IMR-90 (cell line): ENCODE results near the gene PLXNB1. TPM values are rescaled to one million over a fixed set of nuclear protein-coding genes. Genes with fewer than 3 reads are reported as not detected.

Source experiments
- ATAC-seq: fragments of 200-7000 bp; cut with Tn5 transposase; 2 replicates; pipeline ENCODE4 v1.9.1; 2020; ENCODE audit warnings: low read depth, mild to moderate bottlenecking, moderate library complexity
- BruUV-seq: library from RNA; stranded (reverse); fragments of 400-500 nt; replicated peaks from 2 replicates; lab custom pipeline; 2021; lab: Mats Ljungman, UMichigan
- CTCF ChIA-PET: fragments of 300-600 bp; formaldehyde crosslinking; extraction: SDS; loops from one replicate; lab custom pipeline; 2021; ENCODE audit warnings: antibody characterized with exemption; lab: Yijun Ruan, JAX
- POLR2A ChIA-PET: fragments of 300-600 bp; sonication (Branson Sonifier 250); formaldehyde crosslinking; loops from one replicate; lab custom pipeline; 2022; ENCODE audit warnings: antibody characterized with exemption; ENCODE audit not compliant: unreplicated experiment; lab: Charles Lee
- DNase-seq: peaks from one replicate; pipeline ENCODE4 v3.0.0; 2013
- H2AFZ ChIP-seq: replicated peaks from 2 replicates; pipeline ENCODE3; 2013; ENCODE audit warnings: low read length, mild to moderate bottlenecking; ENCODE audit not compliant: poor library complexity
- H2AK5ac ChIP-seq: 2 replicates; pipeline ENCODE4 v1.6.1; 2013; ENCODE audit warnings: low read depth, low read length, inconsistent platforms
- H2AK9ac ChIP-seq: replicated peaks from 2 replicates; pipeline ENCODE3; 2013; ENCODE audit warnings: mild to moderate bottlenecking, low read depth, low read length, moderate library complexity; ENCODE audit not compliant: poor library complexity
- H2BK120ac ChIP-seq: 2 replicates; pipeline ENCODE4 v1.6.1; 2013; ENCODE audit warnings: low read depth, low read length, inconsistent platforms
- H2BK15ac ChIP-seq: 3 replicates; pipeline ENCODE4 v1.6.1; 2013; ENCODE audit warnings: low read depth, low read length, inconsistent platforms
- H2BK20ac ChIP-seq: 2 replicates; pipeline ENCODE4 v1.6.1; 2013; ENCODE audit warnings: low read depth, mild to moderate bottlenecking, inconsistent platforms, low read length, moderate library complexity
- H2BK5ac ChIP-seq: 2 replicates; pipeline ENCODE4 v1.6.1; 2013; ENCODE audit warnings: mild to moderate bottlenecking, low read depth, low read length, inconsistent platforms; ENCODE audit not compliant: poor library complexity, severe bottlenecking
- H3K14ac ChIP-seq: replicated peaks from 2 replicates; pipeline ENCODE4 v1.6.1; 2013; ENCODE audit warnings: low read depth, low read length, inconsistent platforms
- H3K18ac ChIP-seq: 2 replicates; pipeline ENCODE4 v1.6.1; 2013; ENCODE audit warnings: low read depth, low read length, control low read depth
- H3K23ac ChIP-seq: 2 replicates; pipeline ENCODE4 v1.6.1; 2013; ENCODE audit warnings: low read depth, low read length, inconsistent platforms
- H3K27ac ChIP-seq: 2 replicates; pipeline ENCODE4 v1.5.1; 2013; ENCODE audit warnings: mild to moderate bottlenecking, control low read depth, low read length; ENCODE audit not compliant: insufficient read depth
- H3K27me3 ChIP-seq: 2 replicates; pipeline ENCODE4 v1.6.1; 2013; ENCODE audit warnings: low read length; ENCODE audit not compliant: control insufficient read depth, insufficient read depth
- H3K36me3 ChIP-seq: 2 replicates; pipeline ENCODE4 v1.6.1; 2013; ENCODE audit warnings: low read length, mixed read lengths; ENCODE audit not compliant: control insufficient read depth, insufficient read depth
- H3K4ac ChIP-seq: 2 replicates; pipeline ENCODE4 v1.6.1; 2013; ENCODE audit warnings: low read depth, low read length, inconsistent platforms
- H3K4me1 ChIP-seq: 2 replicates; pipeline ENCODE4 v1.6.1; 2013; ENCODE audit warnings: low read length, mixed read lengths; ENCODE audit not compliant: control insufficient read depth, insufficient read depth
- H3K4me2 ChIP-seq: 2 replicates; pipeline ENCODE4 v1.6.1; 2013; ENCODE audit warnings: low read depth, mild to moderate bottlenecking, control low read depth, low read length, moderate library complexity
- H3K4me3 ChIP-seq: 2 replicates; pipeline ENCODE4 v1.5.1; 2013; ENCODE audit warnings: low read depth, mild to moderate bottlenecking, control low read depth, low read length, moderate library complexity; ENCODE audit not compliant: insufficient read depth
- H3K56ac ChIP-seq: 2 replicates; pipeline ENCODE4 v1.6.1; 2013; ENCODE audit warnings: low read length, inconsistent platforms; ENCODE audit not compliant: insufficient read depth; ENCODE audit errors: extremely low read depth
- H3K79me1 ChIP-seq, 2 experiments: 2 replicates each; pipeline ENCODE4 v1.6.1; 2013; ENCODE audit warnings: low read length in 2 of 2, inconsistent platforms in 1 of 2, low read depth in 1 of 2
- H3K9ac ChIP-seq: 2 replicates; pipeline ENCODE4 v1.6.1; 2013; ENCODE audit warnings: low read depth, low read length, control low read depth
- H3K9me1 ChIP-seq: 2 replicates; pipeline ENCODE4 v1.6.1; 2013; ENCODE audit warnings: low read length, inconsistent platforms; ENCODE audit not compliant: insufficient read depth
- H3K9me3 ChIP-seq: 2 replicates; pipeline ENCODE4 v1.6.1; 2013; ENCODE audit warnings: low read length; ENCODE audit not compliant: control insufficient read depth, insufficient read depth
- H4K20me1 ChIP-seq: 2 replicates; pipeline ENCODE4 v1.6.1; 2013; ENCODE audit warnings: low read length, inconsistent platforms; ENCODE audit not compliant: insufficient read depth
- H4K5ac ChIP-seq: 2 replicates; pipeline ENCODE4 v1.6.1; 2013; ENCODE audit warnings: mild to moderate bottlenecking, low read depth, low read length, control low read depth
- H4K8ac ChIP-seq, 2 experiments: 2 replicates each; pipeline ENCODE4 v1.6.1; 2013; ENCODE audit warnings: low read depth in 2 of 2, low read length in 2 of 2, control low read depth in 1 of 2, inconsistent platforms in 1 of 2
- H4K91ac ChIP-seq: 2 replicates; pipeline ENCODE4 v1.6.1; 2013; ENCODE audit warnings: low read depth, low read length, inconsistent platforms; ENCODE audit not compliant: insufficient read depth
- CEBPB ChIP-seq: IDR thresholded peaks from 2 replicates; pipeline ENCODE4 v1.6.1; 2012; ENCODE audit warnings: low read depth, low read length, improper control_type of control experiment
- CHD1 ChIP-seq: IDR thresholded peaks from 2 replicates; pipeline ENCODE4 v1.6.1; 2012; ENCODE audit warnings: low read depth, low read length, improper control_type of control experiment
- POLR2A ChIP-seq: IDR thresholded peaks from 2 replicates; pipeline ENCODE4 v1.6.1; 2012; ENCODE audit warnings: mild to moderate bottlenecking, low read depth, low read length
- RFX5 ChIP-seq: IDR thresholded peaks from 2 replicates; pipeline ENCODE4 v1.8.0; 2012; ENCODE audit warnings: low read depth, mild to moderate bottlenecking, low read length, moderate library complexity
- WGBS, 2 experiments: methylation state at CpG; one replicate each; pipeline versions ENCODE4 v1.1.5 to v1.1.7; 2013; ENCODE audit warnings: missing lambda C conversion rate in 2 of 2; ENCODE audit not compliant: insufficient read length in 1 of 2; ENCODE audit errors: extremely low coverage in 2 of 2; 5-methylcytosine and 5-hydroxymethylcytosine counted together
- dilution Hi-C: fragments of 300-500 bp; cut with HindIII; formaldehyde crosslinking; loops from one replicate; pipeline ENCODE4 v1.14.3; 2018; ENCODE audit warnings: low sequenced_read_pairs; ENCODE audit not compliant: unreplicated experiment
- in situ Hi-C: fragments of 300-500 bp; cut with MboI; formaldehyde crosslinking; loops from 3 replicates; pipeline ENCODE4 v1.14.3; 2019; ENCODE audit warnings: low sequenced_read_pairs, inconsistent platforms, mixed read lengths
- intact Hi-C: fragments of 100-400 bp; cut with micrococcal nuclease; formaldehyde crosslinking; loops from 2 replicates; pipeline ENCODE4 v1.10.0; 2022
- polyA plus RNA-seq, 3 experiments: library from polyadenylated mRNA; depleted of rRNA; stranded (reverse); fragments of >200 nt; gene quantifications; 2 replicates each; pipeline ENCODE4 v1.2.3, GENCODE V29; 2012; ENCODE audit warnings: low replicate concordance in 1 of 3
- total RNA-seq: library from RNA; depleted of rRNA; stranded (reverse); fragments of >200 nt; gene quantifications from 2 replicates; pipeline ENCODE4 v1.2.3, GENCODE V29; 2012

Gene PLXNB1
- total and polyA plus RNA-seq, 2 of the 4 experiments (the other 2 are of a cell fraction): 5.2 to 25.3 TPM

DNA sequence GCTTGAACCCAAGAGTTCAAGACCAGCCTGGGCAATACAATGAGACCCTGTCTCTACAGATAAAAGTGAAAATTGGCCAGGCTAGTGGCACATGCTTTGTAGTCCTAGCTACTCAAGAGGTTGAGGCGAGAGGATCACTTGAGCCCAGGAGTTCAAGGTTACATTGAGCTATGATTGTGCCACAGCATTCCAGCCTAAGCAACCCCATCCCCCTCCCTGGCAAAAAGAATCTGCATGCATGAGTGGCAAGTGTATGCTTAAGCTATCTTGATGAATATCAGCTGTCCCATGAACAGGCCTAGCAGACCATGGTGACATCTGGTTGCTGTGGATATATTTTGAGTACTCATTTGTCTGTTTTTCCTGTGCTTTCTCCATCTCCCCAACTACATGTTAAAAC is 21.4 kb upstream of the PLXNB1 start:
- TF ChIP-seq CEBPB: no peak
- TF ChIP-seq RFX5: no peak
- TF ChIP-seq POLR2A: no peak
- TF ChIP-seq CHD1: no peak
- H2AK5ac ChIP-seq: no peak overlapping the region
- H4K5ac ChIP-seq: no peak overlapping the region
- H2AFZ ChIP-seq: no peak overlapping the region
- CTCF ChIA-PET: interaction anchor here (0.6 kb wide), 1 partner anchor 10 kb away, joined by 3 read pairs; no protein-coding TSS in a partner anchor
- intact Hi-C loops: no loop called here
- no peak overlapping the region for H3K9ac ChIP-seq
- peaks cover 15% of the 10 kb centered on the region for H3K36me3 ChIP-seq
- H2BK20ac ChIP-seq: no peak overlapping the region
- no peak overlapping the region for H2BK5ac ChIP-seq
- no peaks in the 10 kb centered on the region for H3K9me3 ChIP-seq
- no peak overlapping the region for H4K8ac ChIP-seq
- dilution Hi-C loops: no loop called here
- no peak overlapping the region for H3K4me2 ChIP-seq
- H3K4me1 ChIP-seq: peaks cover 3% of the 10 kb centered on the region
- POLR2A ChIA-PET: no interaction called here
- WGBS, 2 experiments: no CpG with 5 or more reads among the region's 1 CpG
- no peak overlapping the region for H3K4ac ChIP-seq
- H2AK9ac ChIP-seq: no peak overlapping the region
- no TSS peak for BruUV-seq
- no peaks in the 10 kb centered on the region for H4K20me1 ChIP-seq
- in situ Hi-C loops: no loop called here
- peaks cover 17 to 22% of the 10 kb centered on the region in 2 experiments for H3K79me1 ChIP-seq
- H3K23ac ChIP-seq: no peak overlapping the region
- no peak overlapping the region for H3K56ac ChIP-seq
- no peak overlapping the region for H3K18ac ChIP-seq
- H3K27ac ChIP-seq: no peak overlapping the region
- H2BK120ac ChIP-seq: no peak overlapping the region
- H3K9me1 ChIP-seq: peaks cover 8% of the 10 kb centered on the region
- no peak overlapping the region for H3K4me3 ChIP-seq
- DNase-seq: no peak
- H3K14ac ChIP-seq: no peak overlapping the region
- H2BK15ac ChIP-seq: no peak overlapping the region
- no peaks in the 10 kb centered on the region for H3K27me3 ChIP-seq
- H4K91ac ChIP-seq: no peak overlapping the region
- ATAC-seq: no peak
